Liver (tissue), 9 donors: ENCODE results near the gene ZNF786. TPM values are rescaled to one million over a fixed set of nuclear protein-coding genes. Genes with fewer than 3 reads are reported as not detected.

Experiments
- DNase-seq: peaks from one replicate; pipeline ENCODE4 v3.0.0-alpha.2; 2017; ENCODE audit warnings: low spot score
- H3K27ac ChIP-seq, 2 donors: one replicate each; pipeline ENCODE4 v1.7.0; 2013; ENCODE audit warnings: inconsistent platforms in 2 of 2, low read length in 2 of 2, control low read depth in 1 of 2, low read depth in 1 of 2, mild to moderate bottlenecking in 1 of 2
- H3K27me3 ChIP-seq, 4 donors: one replicate each; pipeline versions ENCODE4 v1.6.1 to v1.7.0; 2013; ENCODE audit warnings: low read length in 3 of 4, inconsistent platforms in 1 of 4, mild to moderate bottlenecking in 1 of 4, moderate library complexity in 1 of 4; ENCODE audit not compliant: control insufficient read depth in 4 of 4, insufficient read depth in 4 of 4
- H3K36me3 ChIP-seq, 4 donors: one replicate each; pipeline versions ENCODE4 v1.6.1 to v1.7.0; 2013; ENCODE audit warnings: low read length in 3 of 4, mild to moderate bottlenecking in 3 of 4, low read depth in 1 of 4, moderate library complexity in 1 of 4; ENCODE audit not compliant: control insufficient read depth in 4 of 4, insufficient read depth in 3 of 4
- H3K4me1 ChIP-seq, 4 donors: one replicate each; pipeline versions ENCODE4 v1.6.1 to v1.7.0; 2013; ENCODE audit warnings: low read length in 3 of 4, mild to moderate bottlenecking in 3 of 4, moderate library complexity in 1 of 4; ENCODE audit not compliant: control insufficient read depth in 4 of 4, insufficient read depth in 4 of 4
- H3K4me3 ChIP-seq, 3 donors: one replicate each; pipeline versions ENCODE4 v1.6.1 to v1.7.0; 2013; ENCODE audit warnings: low read length in 3 of 3, control low read depth in 1 of 3, low read depth in 1 of 3, mild to moderate bottlenecking in 1 of 3
- H3K9ac ChIP-seq, 2 donors: one replicate each; pipeline ENCODE4 v1.7.0; 2013; ENCODE audit warnings: low read length in 2 of 2, mild to moderate bottlenecking in 2 of 2, moderate library complexity in 2 of 2, control low read depth in 1 of 2, low read depth in 1 of 2
- H3K9me3 ChIP-seq, 4 donors: one replicate each; pipeline versions ENCODE4 v1.6.1 to v1.7.0; 2013; ENCODE audit warnings: low read length in 3 of 4; ENCODE audit not compliant: control insufficient read depth in 4 of 4
- ATF3 ChIP-seq: IDR thresholded peaks from 2 replicates; pipeline ENCODE4 v1.6.1; 2016; ENCODE audit warnings: antibody characterized with exemption
- EGR1 ChIP-seq, 2 donors: IDR thresholded peaks; 2 replicates each; pipeline ENCODE4 v1.6.1; 2016 to 2018; ENCODE audit warnings: antibody characterized with exemption in 2 of 2, low read depth in 2 of 2
- FOXA1 ChIP-seq: IDR thresholded peaks from 2 replicates; pipeline ENCODE4 v1.6.1; 2016; ENCODE audit warnings: antibody characterized with exemption
- FOXA2 ChIP-seq: IDR thresholded peaks from 2 replicates; pipeline ENCODE4 v1.6.1; 2016; ENCODE audit warnings: antibody characterized with exemption
- GABPA ChIP-seq, 2 donors: IDR thresholded peaks in 1 of 2; conservative IDR thresholded peaks in 1 of 2; 2 replicates each; pipeline ENCODE4 v1.6.1; 2016; ENCODE audit warnings: antibody characterized with exemption in 2 of 2, mild to moderate bottlenecking in 1 of 2, moderate library complexity in 1 of 2
- HNF4A ChIP-seq, 2 donors: conservative IDR thresholded peaks; 2 replicates each; pipeline ENCODE4 v1.6.1; 2016; ENCODE audit warnings: antibody characterized with exemption in 2 of 2, mild to moderate bottlenecking in 2 of 2
- HNF4G ChIP-seq: IDR thresholded peaks from 2 replicates; pipeline ENCODE4 v1.6.1; 2016; ENCODE audit warnings: antibody characterized with exemption
- JUND ChIP-seq, 2 donors: IDR thresholded peaks; 2 replicates each; pipeline ENCODE4 v1.6.1; 2016; ENCODE audit warnings: antibody characterized with exemption in 2 of 2
- MAX ChIP-seq: IDR thresholded peaks from 2 replicates; pipeline ENCODE4 v1.6.1; 2016; ENCODE audit warnings: antibody characterized with exemption
- NR2F2 ChIP-seq: IDR thresholded peaks from 2 replicates; pipeline ENCODE4 v1.6.1; 2016; ENCODE audit warnings: antibody characterized with exemption
- RAD21 ChIP-seq, 2 donors: IDR thresholded peaks; 2 replicates each; pipeline ENCODE4 v1.6.1; 2016; ENCODE audit warnings: antibody characterized with exemption in 2 of 2, mild to moderate bottlenecking in 2 of 2
- REST ChIP-seq: IDR thresholded peaks from 2 replicates; pipeline ENCODE4 v1.6.1; 2016; ENCODE audit warnings: antibody characterized with exemption, mild to moderate bottlenecking
- RXRA ChIP-seq, 2 donors: IDR thresholded peaks; 2 replicates each; pipeline ENCODE4 v1.6.1; 2017 to 2018; ENCODE audit warnings: antibody characterized with exemption in 2 of 2, mild to moderate bottlenecking in 1 of 2
- SP1 ChIP-seq: IDR thresholded peaks from 2 replicates; pipeline ENCODE4 v1.6.1; 2018; ENCODE audit warnings: antibody characterized with exemption, mild to moderate bottlenecking
- TAF1 ChIP-seq: conservative IDR thresholded peaks from 2 replicates; pipeline ENCODE4 v1.6.1; 2016; ENCODE audit warnings: antibody characterized with exemption, mild to moderate bottlenecking
- YY1 ChIP-seq: IDR thresholded peaks from 2 replicates; pipeline ENCODE4 v1.6.1; 2016; ENCODE audit warnings: antibody characterized with exemption, mild to moderate bottlenecking
- ZBTB33 ChIP-seq: IDR thresholded peaks from 2 replicates; pipeline ENCODE4 v1.6.1; 2016; ENCODE audit warnings: antibody characterized with exemption
- WGBS: extraction: QIAGEN DNeasy Blood & Tissue Kit; methylation state at CpG from one replicate; pipeline ENCODE4 v1.1.7; 2013; 5-methylcytosine and 5-hydroxymethylcytosine counted together
- polyA plus RNA-seq, 2 donors: library from polyadenylated mRNA; stranded (reverse) in 1 of 2; unstranded in 1 of 2; fragments of 200-250 nt in 1 of 2; fragments of >200 nt in 1 of 2; fragmentation: Nextera tagmentation in 1 of 2; extraction: Ambion mirVana in 1 of 2; gene quantifications; one replicate each; pipeline versions ENCODE4 v1.2.1 to v1.2.3, GENCODE V29; 2013 to 2015
- total RNA-seq, 2 donors: library from RNA; depleted of rRNA; stranded (reverse); fragments of >200 nt; gene quantifications; one replicate each; pipeline ENCODE4 v1.2.3, GENCODE V29; 2014
- TF ChIP-seq, protein P1 (sequence below): fragments of 150-350 bp; IDR thresholded peaks from 2 replicates; pipeline ENCODE4 v1.5.1; 2017; ENCODE audit warnings: improper control_type of control experiment, low read depth, low read length; ENCODE audit not compliant: missing input control
- donor health status: healthy.
- donor health status: healthy.
- donor health status: healthy.
- donor health status: healthy.
- donor health status: healthy.

Gene ZNF786
- total and polyA plus RNA-seq, 4 donors = 1.0 to 5.9 (median 2.3) TPM

DNA sequence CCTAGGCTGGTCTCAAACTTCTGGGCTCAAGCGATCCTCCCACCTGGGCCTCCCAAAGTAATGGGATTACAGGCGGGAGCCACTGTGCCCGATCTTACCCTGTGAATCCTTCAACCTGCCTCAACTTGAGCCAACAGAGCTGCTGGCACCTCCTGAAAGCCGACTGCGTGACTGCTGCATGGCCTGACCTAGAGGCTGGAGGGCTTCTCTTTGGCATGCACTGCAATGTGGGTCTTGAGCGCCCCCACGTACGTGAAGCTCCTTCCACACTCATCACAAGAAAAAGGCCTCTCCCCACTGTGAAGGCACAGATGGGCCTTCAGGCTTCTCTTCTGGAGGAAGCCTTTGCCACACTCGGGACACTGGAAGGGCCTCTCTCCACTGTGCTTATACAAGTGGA lies 12.9 kb upstream of the ZNF786 start:
- Histone ChIP-seq H3K9me3 (no peaks in the 10 kb centered on the region), H3K36me3 (peaks cover 0 to 2% (median 0%) of the 10 kb centered on the region in 4 donors), H3K4me3 (no peak overlapping the region), H3K4me1 (no peaks in the 10 kb centered on the region), H3K27me3 (no peaks in the 10 kb centered on the region), H3K27ac (no peak overlapping the region), H3K9ac (no peak overlapping the region)
- no peak for DNase-seq
- 95% methylated on average over 9 of the region's 9 CpGs for WGBS
- TF ChIP-seq SP1 (no peak), GABPA (IDR thresholded peaks at IDR 0.05 in 1 of 2, conservative IDR thresholded peaks at IDR 0.05 in 1 of 2) (no peak), EGR1 (IDR thresholded peaks at IDR 0.05; ENCODE audit: low read depth in 2 of 2) (no peak), ATF3 (no peak), RAD21 (IDR thresholded peaks at IDR 0.05) (no peak), ZBTB33 (no peak), MAX (no peak), JUND (IDR thresholded peaks at IDR 0.05) (no peak), TAF1 (no peak), HNF4A (conservative IDR thresholded peaks at IDR 0.05) (no peak), FOXA1 (no peak), HNF4G (no peak), YY1 (no peak), REST (no peak), FOXA2 (no peak), NR2F2 (no peak), RXRA (IDR thresholded peaks at IDR 0.05) (no peak)
- TF ChIP-seq, protein P1, sequence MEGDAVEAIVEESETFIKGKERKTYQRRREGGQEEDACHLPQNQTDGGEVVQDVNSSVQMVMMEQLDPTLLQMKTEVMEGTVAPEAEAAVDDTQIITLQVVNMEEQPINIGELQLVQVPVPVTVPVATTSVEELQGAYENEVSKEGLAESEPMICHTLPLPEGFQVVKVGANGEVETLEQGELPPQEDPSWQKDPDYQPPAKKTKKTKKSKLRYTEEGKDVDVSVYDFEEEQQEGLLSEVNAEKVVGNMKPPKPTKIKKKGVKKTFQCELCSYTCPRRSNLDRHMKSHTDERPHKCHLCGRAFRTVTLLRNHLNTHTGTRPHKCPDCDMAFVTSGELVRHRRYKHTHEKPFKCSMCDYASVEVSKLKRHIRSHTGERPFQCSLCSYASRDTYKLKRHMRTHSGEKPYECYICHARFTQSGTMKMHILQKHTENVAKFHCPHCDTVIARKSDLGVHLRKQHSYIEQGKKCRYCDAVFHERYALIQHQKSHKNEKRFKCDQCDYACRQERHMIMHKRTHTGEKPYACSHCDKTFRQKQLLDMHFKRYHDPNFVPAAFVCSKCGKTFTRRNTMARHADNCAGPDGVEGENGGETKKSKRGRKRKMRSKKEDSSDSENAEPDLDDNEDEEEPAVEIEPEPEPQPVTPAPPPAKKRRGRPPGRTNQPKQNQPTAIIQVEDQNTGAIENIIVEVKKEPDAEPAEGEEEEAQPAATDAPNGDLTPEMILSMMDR = no peak

DNA sequence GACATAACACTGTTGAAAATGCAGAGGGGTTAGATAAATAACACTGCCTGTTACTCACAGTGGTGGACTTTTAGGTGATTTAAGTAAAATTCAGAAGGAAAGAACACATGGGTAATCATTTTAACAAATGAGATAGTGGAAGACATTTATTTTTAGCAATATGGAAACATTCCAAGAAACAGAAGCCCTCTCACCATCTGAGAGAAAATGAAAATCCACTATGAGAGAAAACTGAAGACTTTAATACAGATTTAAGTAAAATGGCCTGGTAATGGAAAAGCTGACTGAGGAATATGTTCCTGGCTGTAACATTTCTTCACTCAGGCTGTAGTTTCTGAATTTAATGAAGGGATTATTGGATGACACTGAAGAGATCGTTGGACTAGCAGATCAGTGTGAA lies 12.1 kb upstream of the ZNF786 start:
- no peak overlapping the region for H3K27ac ChIP-seq
- H3K9me3 ChIP-seq = no peaks in the 10 kb centered on the region
- WGBS = 86% methylated on average over 1 of the region's 1 CpG
- H3K27me3 ChIP-seq = no peaks in the 10 kb centered on the region
- DNase-seq = no peak
- H3K9ac ChIP-seq = no peak overlapping the region
- no peaks in the 10 kb centered on the region for H3K4me1 ChIP-seq
- peaks cover 0 to 2% (median 0%) of the 10 kb centered on the region in 4 donors for H3K36me3 ChIP-seq
- TF ChIP-seq RAD21 (IDR thresholded peaks at IDR 0.05) = no peak
- TF ChIP-seq EGR1 (IDR thresholded peaks at IDR 0.05; ENCODE audit: low read depth in 2 of 2) = no peak
- no peak for TF ChIP-seq HNF4A (conservative IDR thresholded peaks at IDR 0.05)
- no peak for TF ChIP-seq SP1
- no peak for TF ChIP-seq TAF1
- no peak for TF ChIP-seq GABPA (IDR thresholded peaks at IDR 0.05 in 1 of 2, conservative IDR thresholded peaks at IDR 0.05 in 1 of 2)
- TF ChIP-seq REST = no peak
- H3K4me3 ChIP-seq = no peak overlapping the region
